DOHH2 (cell line): ENCODE measurements around the gene CNPY1.

Experiments used
- H3F3A ChIP-seq: fragments of 200-600 bp; sonication (generic), shearing (Covaris generic); 2 replicates; pipeline ENCODE4 v1.6.0; 2016; ENCODE audit warnings: antibody characterized with exemption, mild to moderate bottlenecking; ENCODE audit not compliant: control insufficient read depth, insufficient read depth
- H3K27ac ChIP-seq: fragments of 200-600 bp; sonication (generic); 2 replicates; pipeline ENCODE4 v1.5.1; 2014; ENCODE audit warnings: low read depth, mild to moderate bottlenecking, low read length, moderate library complexity
- H3K27me3 ChIP-seq: fragments of 200-600 bp; sonication (generic); 2 replicates; pipeline ENCODE4 v1.6.1; 2014; ENCODE audit warnings: mild to moderate bottlenecking, low read length, mixed read lengths; ENCODE audit not compliant: control insufficient read depth
- H3K36me3 ChIP-seq: fragments of 200-600 bp; sonication (generic); 2 replicates; pipeline ENCODE4 v1.6.1; 2014; ENCODE audit warnings: mild to moderate bottlenecking, low read length, moderate library complexity, mixed read lengths; ENCODE audit not compliant: control insufficient read depth
- H3K4me1 ChIP-seq: fragments of 200-600 bp; sonication (generic); 2 replicates; pipeline ENCODE4 v1.6.1; 2014; ENCODE audit warnings: mild to moderate bottlenecking, low read length, mixed read lengths; ENCODE audit not compliant: control insufficient read depth
- H3K4me2 ChIP-seq: fragments of 200-600 bp; sonication (generic); 2 replicates; pipeline ENCODE4 v1.6.0; 2014; ENCODE audit warnings: mild to moderate bottlenecking, low read length, moderate library complexity
- H3K4me3 ChIP-seq: fragments of 200-600 bp; sonication (generic); 2 replicates; pipeline ENCODE4 v1.5.1; 2014; ENCODE audit warnings: mild to moderate bottlenecking, low read length, mixed read lengths
- H3K79me2 ChIP-seq: fragments of 200-600 bp; sonication (generic); 2 replicates; pipeline ENCODE4 v1.6.1; 2014; ENCODE audit warnings: mild to moderate bottlenecking, low read length, mixed read lengths; ENCODE audit not compliant: control insufficient read depth
- H3K9me2 ChIP-seq: fragments of 200-600 bp; sonication (generic); replicated peaks from 2 replicates; pipeline ENCODE4 v1.6.1; 2014; ENCODE audit warnings: mild to moderate bottlenecking, low read length, mixed read lengths; ENCODE audit not compliant: control insufficient read depth
- H3K9me3 ChIP-seq: fragments of 200-600 bp; sonication (generic); 2 replicates; pipeline ENCODE4 v1.6.1; 2014; ENCODE audit warnings: antibody characterized with exemption, low read length, mixed read lengths; ENCODE audit not compliant: control insufficient read depth, insufficient read depth
- H4K20me1 ChIP-seq: fragments of 200-600 bp; sonication (generic); 2 replicates; pipeline ENCODE4 v1.6.0; 2014; ENCODE audit warnings: low read depth, mild to moderate bottlenecking, antibody characterized with exemption, low read length, moderate library complexity; ENCODE audit not compliant: control insufficient read depth, insufficient read depth
- EZH2phosphoT487 ChIP-seq: fragments of 200-600 bp; sonication (generic); IDR thresholded peaks from 2 replicates; pipeline ENCODE4 v1.6.1; 2017; ENCODE audit warnings: borderline replicate concordance, mild to moderate bottlenecking, antibody characterized with exemption, low read length, moderate library complexity, mixed read lengths
- TF ChIP-seq, protein P1 (sequence below): fragments of 200-600 bp; sonication (generic); IDR thresholded peaks from one replicate; pipeline ENCODE4 v1.5.1; 2014; ENCODE audit warnings: antibody characterized with exemption, mild to moderate bottlenecking, low read depth, low read length; ENCODE audit not compliant: poor library complexity, severe bottlenecking

CNPY1 gene

DNA sequence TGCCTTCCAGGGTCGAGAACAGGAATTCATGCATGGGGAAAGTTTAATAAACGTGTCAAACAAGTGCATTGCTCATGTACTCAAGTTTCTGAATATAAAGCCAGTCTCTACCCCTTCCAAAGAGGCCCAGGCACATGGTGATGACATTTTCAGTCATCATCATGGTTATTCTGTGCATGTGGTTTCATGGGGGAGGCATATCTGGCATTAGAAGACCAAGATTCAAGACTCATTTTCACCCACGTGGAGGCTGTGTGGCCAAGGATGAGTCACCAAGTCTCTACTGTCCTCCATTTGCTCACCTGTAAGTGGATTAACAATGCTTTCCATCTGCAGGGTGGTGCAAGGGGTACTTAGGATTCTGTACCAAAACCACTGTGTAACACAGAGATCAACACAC lies 34.0 kb upstream of the CNPY1 start:
- Histone ChIP-seq H3K9me2 (no peaks in the 10 kb centered on the region), H4K20me1 (no peaks in the 10 kb centered on the region), H3K4me3 (no peak overlapping the region), H3F3A (no peaks in the 10 kb centered on the region), H3K4me2 (no peak overlapping the region), H3K9me3 (no peaks in the 10 kb centered on the region), H3K36me3 (no peaks in the 10 kb centered on the region), H3K27me3 (peaks cover 20% of the 10 kb centered on the region; the same call in 1 of the 2 replicates), H3K4me1 (peaks cover 8% of the 10 kb centered on the region; the same call in 1 of the 2 replicates), H3K79me2 (no peaks in the 10 kb centered on the region), H3K27ac (no peak overlapping the region)
- TF ChIP-seq, protein P1, sequence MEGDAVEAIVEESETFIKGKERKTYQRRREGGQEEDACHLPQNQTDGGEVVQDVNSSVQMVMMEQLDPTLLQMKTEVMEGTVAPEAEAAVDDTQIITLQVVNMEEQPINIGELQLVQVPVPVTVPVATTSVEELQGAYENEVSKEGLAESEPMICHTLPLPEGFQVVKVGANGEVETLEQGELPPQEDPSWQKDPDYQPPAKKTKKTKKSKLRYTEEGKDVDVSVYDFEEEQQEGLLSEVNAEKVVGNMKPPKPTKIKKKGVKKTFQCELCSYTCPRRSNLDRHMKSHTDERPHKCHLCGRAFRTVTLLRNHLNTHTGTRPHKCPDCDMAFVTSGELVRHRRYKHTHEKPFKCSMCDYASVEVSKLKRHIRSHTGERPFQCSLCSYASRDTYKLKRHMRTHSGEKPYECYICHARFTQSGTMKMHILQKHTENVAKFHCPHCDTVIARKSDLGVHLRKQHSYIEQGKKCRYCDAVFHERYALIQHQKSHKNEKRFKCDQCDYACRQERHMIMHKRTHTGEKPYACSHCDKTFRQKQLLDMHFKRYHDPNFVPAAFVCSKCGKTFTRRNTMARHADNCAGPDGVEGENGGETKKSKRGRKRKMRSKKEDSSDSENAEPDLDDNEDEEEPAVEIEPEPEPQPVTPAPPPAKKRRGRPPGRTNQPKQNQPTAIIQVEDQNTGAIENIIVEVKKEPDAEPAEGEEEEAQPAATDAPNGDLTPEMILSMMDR = no peak
- TF ChIP-seq EZH2phosphoT487 = no peak

DNA sequence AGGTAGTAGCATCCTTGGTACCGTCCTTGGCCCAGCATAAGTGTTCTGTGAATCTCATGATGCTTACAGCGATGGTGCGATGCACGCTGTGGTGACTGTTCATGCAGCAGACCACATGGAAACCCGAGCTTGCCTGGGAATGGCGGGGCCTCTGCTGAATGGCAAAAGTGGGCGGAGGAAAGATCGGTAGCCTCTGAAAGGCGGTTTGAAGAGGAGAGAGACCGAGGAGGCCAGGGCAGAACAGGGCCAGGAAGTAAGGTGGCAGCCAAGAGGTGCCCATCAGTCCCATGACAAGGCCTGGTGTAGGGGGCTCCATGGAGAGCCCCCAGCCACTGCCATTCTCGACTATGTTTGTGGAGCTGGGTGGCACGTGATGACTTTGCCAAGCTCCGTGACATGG lies 33.2 kb upstream of the CNPY1 start:
- no peak overlapping the region for H3K4me3 ChIP-seq
- TF ChIP-seq, protein P1 = no peak
- TF ChIP-seq EZH2phosphoT487 = no peak
- no peaks in the 10 kb centered on the region for H3F3A ChIP-seq
- H3K9me3 ChIP-seq = no peaks in the 10 kb centered on the region
- H3K4me2 ChIP-seq = no peak overlapping the region
- H4K20me1 ChIP-seq = no peaks in the 10 kb centered on the region
- H3K79me2 ChIP-seq = no peaks in the 10 kb centered on the region
- no peaks in the 10 kb centered on the region for H3K9me2 ChIP-seq
- no peak overlapping the region for H3K27ac ChIP-seq
- no peaks in the 10 kb centered on the region for H3K36me3 ChIP-seq
- H3K27me3 ChIP-seq = peaks cover 12% of the 10 kb centered on the region; the same call in 1 of the 2 replicates
- H3K4me1 ChIP-seq = peaks cover 8% of the 10 kb centered on the region; the same call in 1 of the 2 replicates

DNA sequence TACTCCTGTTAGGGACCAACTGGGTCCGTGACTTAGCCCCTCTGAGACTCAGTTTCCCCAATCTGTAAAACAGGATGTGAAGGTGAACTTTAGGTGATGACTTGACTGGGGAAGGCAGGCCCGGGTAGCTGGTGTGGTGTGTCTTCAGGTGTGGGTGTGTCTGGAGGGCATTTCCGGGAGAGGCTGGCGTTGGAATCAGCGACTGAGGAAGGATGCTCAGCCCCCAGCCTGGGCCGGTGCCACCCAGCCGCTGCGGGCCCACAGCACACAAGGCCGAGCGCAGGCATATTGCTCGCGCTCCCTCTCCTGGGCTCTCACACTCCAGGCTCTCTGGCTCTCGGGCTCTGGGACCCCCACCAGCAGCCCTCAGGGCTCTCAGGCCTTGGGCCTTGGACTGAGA lies 31.7 kb upstream of the CNPY1 start:
- Histone ChIP-seq H3K79me2 (no peaks in the 10 kb centered on the region), H3F3A (no peaks in the 10 kb centered on the region), H3K4me1 (peaks cover 8% of the 10 kb centered on the region), H3K27me3 (peaks cover 9% of the 10 kb centered on the region; the same call in 1 of the 2 replicates), H3K9me3 (no peaks in the 10 kb centered on the region), H3K9me2 (no peaks in the 10 kb centered on the region), H3K27ac (no peak overlapping the region), H3K4me2 (no peak overlapping the region), H3K4me3 (no peak overlapping the region), H4K20me1 (no peaks in the 10 kb centered on the region), H3K36me3 (no peaks in the 10 kb centered on the region)
- TF ChIP-seq, protein P1 = no peak
- TF ChIP-seq EZH2phosphoT487 = no peak
